NCI-H82 treated with DMSO at 0.1 percent for 48 hours (cell line): ENCODE data around the gene CRLF1.
A peak's percentile ranks its signal among the peaks of the same experiment; 100 is the strongest.

ENCODE experiments used
- DNase-seq: peaks from one replicate; lab custom pipeline; 2025; ENCODE audit not compliant: unreplicated experiment; lab: John Stamatoyannopoulos, UW

Gene CRLF1

GRCh38 chr19:18559685-18560084, 46.9 kb downstream of the CRLF1 start:
- no peak for DNase-seq

GRCh38 chr19:18558604-18559003, 48.0 kb downstream of the CRLF1 start:
- no peak for DNase-seq

- no peak for DNase-seq
Measured at GRCh38 chr19:18558202-18558555, 48.4 kb downstream of the CRLF1 start.

DNA sequence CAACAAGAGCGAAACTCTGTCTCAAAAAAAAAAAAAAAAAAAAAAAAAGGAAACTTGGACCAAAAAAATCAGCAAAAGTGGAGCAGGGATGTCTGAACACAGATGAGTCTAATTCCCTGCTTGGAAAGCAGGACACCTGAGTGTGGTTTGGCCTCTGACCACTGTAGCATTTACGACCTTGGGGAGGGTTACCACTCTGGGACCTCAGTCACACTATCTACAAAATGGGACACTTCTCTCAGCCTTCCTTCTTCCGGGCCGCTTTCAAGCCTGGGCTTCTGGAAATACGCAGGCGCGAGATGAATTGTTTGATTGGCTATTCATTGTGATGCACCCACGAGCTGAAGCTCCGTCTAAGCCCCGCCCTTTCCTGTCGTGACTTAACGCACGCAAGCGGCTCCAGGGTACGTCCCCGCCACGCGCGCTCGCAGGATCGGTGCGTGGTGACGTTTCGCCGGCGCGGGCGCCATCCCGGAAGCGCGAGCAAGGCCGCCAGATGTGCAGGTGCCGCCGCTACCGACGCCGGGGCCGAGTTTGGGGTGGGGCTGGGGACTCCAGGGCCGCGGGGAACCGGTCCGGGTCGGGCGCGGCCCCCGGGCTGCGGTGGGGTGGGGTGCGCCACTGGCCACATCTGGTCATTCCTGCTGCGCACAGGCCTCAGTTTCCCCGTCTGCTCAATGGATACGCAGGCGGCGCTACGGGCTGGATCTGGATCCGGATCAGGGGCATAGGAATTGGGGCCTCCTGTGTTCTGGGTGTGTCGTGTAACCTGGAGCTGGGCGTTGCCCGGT, 49.0 kb downstream of the CRLF1 start, which contains the start of gene KXD1:
Gene KXD1 (plus strand): TSS at position 460 of the 791 bp plus-strand sequence. CDS start 4,187 bp downstream, outside the sequence.
- peak; percentile 99 for DNase-seq

- DNase-seq = peak; percentile 68
Measured at GRCh38 chr19:18551631-18552030, 55.0 kb downstream of the CRLF1 start.

DNA sequence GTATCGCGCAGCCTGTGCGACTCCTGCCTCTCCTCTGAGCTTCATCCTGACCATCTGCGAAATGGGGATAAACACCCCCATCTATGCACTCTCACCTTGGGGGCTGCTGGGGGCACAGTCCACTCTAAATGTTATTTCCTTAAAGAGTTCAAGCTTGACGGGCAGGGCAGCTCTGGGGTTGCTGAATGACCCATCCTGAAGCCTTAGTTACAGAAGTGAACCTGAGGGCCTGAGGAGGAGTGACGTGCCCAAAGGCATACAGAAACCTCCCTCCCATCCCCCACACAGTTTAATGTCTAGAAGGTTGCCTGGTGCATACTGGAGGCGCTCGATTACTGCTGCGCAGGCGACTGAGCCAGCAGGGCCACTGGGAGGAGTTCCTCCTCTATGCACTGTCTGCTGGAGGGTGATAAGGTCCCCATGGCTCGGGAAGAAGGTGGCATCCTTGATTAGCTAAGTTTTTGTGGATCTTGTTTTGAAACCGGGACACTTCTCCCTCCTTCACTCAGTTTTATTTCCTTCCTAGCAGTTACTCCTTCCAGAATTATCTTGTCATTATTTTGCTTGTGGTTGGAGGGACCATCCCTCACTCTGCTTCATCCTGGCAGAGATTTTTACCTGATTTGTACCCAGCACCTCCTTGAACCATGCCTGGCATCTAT, 62.7 kb downstream of the CRLF1 start:
- peak; percentile 44 for DNase-seq
